Smooth muscle cell (in vitro differentiated cells): ENCODE measurements around the gene CHKA. TPM values are rescaled to one million over a fixed set of nuclear protein-coding genes. Genes with fewer than 3 reads are reported as not detected.

ENCODE experiments used
- DNase-seq: peaks from one replicate; lab custom pipeline; 2025; ENCODE audit not compliant: unreplicated experiment; lab: John Stamatoyannopoulos, UW
- H2AFZ ChIP-seq: fragments of 200-600 bp; sonication (generic); 2 replicates; pipeline ENCODE4 v1.6.0; 2016; ENCODE audit warnings: antibody characterized with exemption, low read depth, mild to moderate bottlenecking
- H3F3A ChIP-seq: fragments of 200-600 bp; sonication (generic); 2 replicates; pipeline ENCODE4 v1.6.0; 2017; ENCODE audit warnings: antibody characterized with exemption, low read depth
- H3K27ac ChIP-seq: fragments of 200-600 bp; sonication (generic); 2 replicates; pipeline ENCODE4 v1.5.1; 2016; ENCODE audit warnings: low read depth, mild to moderate bottlenecking
- H3K27me3 ChIP-seq: fragments of 200-600 bp; sonication (generic); 2 replicates; pipeline ENCODE4 v1.6.1; 2016; ENCODE audit warnings: low read depth, mild to moderate bottlenecking
- H3K36me3 ChIP-seq: fragments of 200-600 bp; sonication (generic); 2 replicates; pipeline ENCODE4 v1.5.1; 2016; ENCODE audit warnings: low read depth
- H3K4me1 ChIP-seq: fragments of 200-600 bp; sonication (generic); 2 replicates; pipeline ENCODE4 v1.5.1; 2016; ENCODE audit warnings: low read depth
- H3K4me2 ChIP-seq: fragments of 200-600 bp; sonication (generic); 2 replicates; pipeline ENCODE4 v1.6.0; 2016; ENCODE audit warnings: mild to moderate bottlenecking
- H3K4me3 ChIP-seq: fragments of 200-600 bp; sonication (generic); 2 replicates; pipeline ENCODE4 v1.5.1; 2016; ENCODE audit warnings: mild to moderate bottlenecking
- H3K79me2 ChIP-seq: fragments of 200-600 bp; sonication (generic); 2 replicates; pipeline ENCODE4 v1.6.0; 2016; ENCODE audit warnings: low read depth, mild to moderate bottlenecking
- H3K9ac ChIP-seq: fragments of 200-600 bp; sonication (generic); 2 replicates; pipeline ENCODE4 v1.6.0; 2016; ENCODE audit warnings: low read depth
- H3K9me3 ChIP-seq: fragments of 200-600 bp; sonication (generic); replicated peaks from 2 replicates; pipeline ENCODE4 v1.5.1; 2016; ENCODE audit warnings: low read depth
- H4K20me1 ChIP-seq: fragments of 200-600 bp; sonication (generic); 2 replicates; pipeline ENCODE4 v1.6.0; 2016; ENCODE audit warnings: low read depth
- CTCF ChIP-seq: fragments of 200-600 bp; sonication (generic); IDR thresholded peaks from 2 replicates; pipeline ENCODE4 v1.5.1; 2017; ENCODE audit warnings: borderline replicate concordance, mild to moderate bottlenecking, antibody characterized with exemption; ENCODE audit not compliant: insufficient read depth, poor library complexity, severe bottlenecking
- WGBS: methylation state at CpG from one replicate; pipeline ENCODE4 v1.1.7; 2016; ENCODE audit warnings: low lambda C conversion rate; 5-methylcytosine and 5-hydroxymethylcytosine counted together
- polyA plus RNA-seq: library from polyadenylated mRNA; unstranded; fragments of >200 nt; fragmentation: Nextera tagmentation; extraction: Ambion mirVana; gene quantifications from 2 replicates; pipeline ENCODE4 v1.2.1, GENCODE V29; 2016
- total RNA-seq: library from RNA; depleted of rRNA; stranded (reverse); fragments of >200 nt; gene quantifications from 2 replicates; pipeline ENCODE4 v1.2.3, GENCODE V29; 2014

Gene CHKA
- total and polyA plus RNA-seq, 2 experiments from 2014 or later, result 19.9 to 31.1 TPM

DNA sequence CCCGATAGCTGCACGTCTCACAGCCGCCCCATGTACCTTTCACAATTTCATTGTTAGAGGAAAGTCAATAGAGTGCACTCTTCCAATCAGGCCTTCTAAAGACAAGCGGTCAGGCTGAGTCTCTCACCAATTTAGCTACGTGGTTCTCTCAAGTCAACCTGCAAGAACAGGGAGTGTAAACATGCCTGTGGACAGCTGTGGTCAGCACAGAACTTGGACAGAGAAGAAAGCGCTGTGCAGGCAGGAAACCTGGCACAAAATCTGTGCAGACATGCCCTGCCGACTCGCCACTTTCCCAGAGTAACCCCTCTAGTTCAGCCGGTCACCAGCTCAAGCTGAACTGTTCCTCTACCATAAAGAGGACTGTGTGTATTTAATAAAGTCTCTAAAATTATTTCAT, 39.5 kb downstream of the CHKA start:
- no peaks in the 10 kb centered on the region for H3K36me3 ChIP-seq
- no peak overlapping the region for H3K4me2 ChIP-seq
- no peaks in the 10 kb centered on the region for H3K9me3 ChIP-seq
- H2AFZ ChIP-seq, result no peak overlapping the region
- H3K27me3 ChIP-seq, result no peaks in the 10 kb centered on the region
- TF ChIP-seq CTCF, result no peak
- H3K4me3 ChIP-seq, result no peak overlapping the region
- peaks cover 46% of the 10 kb centered on the region for H4K20me1 ChIP-seq
- H3K27ac ChIP-seq, result no peak overlapping the region
- no peak overlapping the region for H3K9ac ChIP-seq
- H3K79me2 ChIP-seq, result peaks cover 6% of the 10 kb centered on the region
- H3K4me1 ChIP-seq, result no peaks in the 10 kb centered on the region
- DNase-seq, result no peak
- no peaks in the 10 kb centered on the region for H3F3A ChIP-seq
- whole genome bisulfite sequencing, result 92% methylated on average over 9 of the region's 9 CpGs

DNA sequence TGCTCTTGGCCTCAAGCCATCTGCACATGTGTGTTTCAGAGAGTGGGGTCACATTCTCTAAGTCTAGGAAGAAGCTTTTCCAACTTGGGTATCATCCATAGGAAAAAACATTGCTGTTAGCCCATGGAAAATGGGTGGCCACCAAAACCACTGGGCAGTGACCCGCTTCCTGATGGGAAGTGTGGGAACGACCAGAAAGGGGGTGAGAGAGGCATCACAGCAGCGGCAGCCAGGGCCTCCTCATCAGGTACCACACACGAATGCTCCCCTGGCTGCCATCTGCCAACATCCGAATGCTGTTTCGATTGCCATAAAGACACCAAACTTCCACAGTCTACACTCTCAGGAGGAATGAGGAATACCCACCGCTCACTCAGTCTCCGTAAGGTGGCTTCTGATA, 40.3 kb downstream of the CHKA start:
- peaks cover 46% of the 10 kb centered on the region for H4K20me1 ChIP-seq
- no peak overlapping the region for H3K4me2 ChIP-seq
- no peak overlapping the region for H3K27ac ChIP-seq
- no peaks in the 10 kb centered on the region for H3K36me3 ChIP-seq
- no peak overlapping the region for H2AFZ ChIP-seq
- H3K9me3 ChIP-seq, result no peaks in the 10 kb centered on the region
- H3K27me3 ChIP-seq, result no peaks in the 10 kb centered on the region
- no peaks in the 10 kb centered on the region for H3K4me1 ChIP-seq
- TF ChIP-seq CTCF, result no peak
- DNase-seq, result no peak
- no peak overlapping the region for H3K4me3 ChIP-seq
- H3K9ac ChIP-seq, result no peak overlapping the region
- H3K79me2 ChIP-seq, result no peaks in the 10 kb centered on the region
- WGBS, result 98% methylated on average over 8 of the region's 8 CpGs
- no peaks in the 10 kb centered on the region for H3F3A ChIP-seq

GRCh38 chr11:68077617-68078582, 43.3 kb downstream of the CHKA start:
- Histone ChIP-seq H3K79me2 (no peaks in the 10 kb centered on the region), H3K27ac (no peak overlapping the region), H3F3A (no peaks in the 10 kb centered on the region), H3K4me2 (no peak overlapping the region), H3K4me1 (no peaks in the 10 kb centered on the region), H4K20me1 (peaks cover 23% of the 10 kb centered on the region), H3K9ac (no peak overlapping the region), H3K9me3 (no peaks in the 10 kb centered on the region), H2AFZ (no peak overlapping the region), H3K36me3 (no peaks in the 10 kb centered on the region), H3K27me3 (no peaks in the 10 kb centered on the region), H3K4me3 (no peak overlapping the region)
- no peak for TF ChIP-seq CTCF
- DNase-seq, result no peak
- WGBS, result 91% methylated on average over 8 of the region's 8 CpGs
